Adrenal gland (tissue), 5 donors: Measurements from ENCODE around the gene TTI1.

ENCODE experiments used
- POLR2A ChIP-seq, 2 donors: fragments of 450-650 bp; IDR thresholded peaks; one replicate each; pipeline ENCODE4 v1.6.1; 2017; ENCODE audit warnings: antibody characterized with exemption in 2 of 2, mild to moderate bottlenecking in 2 of 2, moderate library complexity in 1 of 2
- TF ChIP-seq, protein P1 (sequence below), 6 experiments: fragments of 450-650 bp in 4 of 6; fragments of 200-600 bp in 2 of 6; sonication (generic) in 1 of 6; IDR thresholded peaks; 1 replicate in 5 of 6; 2 replicates in 1 of 6; pipeline versions ENCODE4 v1.5.1 to v1.8.0; 2016 to 2021; ENCODE audit warnings: antibody characterized with exemption in 6 of 6, mild to moderate bottlenecking in 2 of 6, moderate library complexity in 1 of 6
- donor health status: DM: no; HTN: no; CAD: no.

GRCh38 chr20:38024496-38024895 is 8.8 kb downstream of the TTI1 start:
- TF ChIP-seq, protein P1, sequence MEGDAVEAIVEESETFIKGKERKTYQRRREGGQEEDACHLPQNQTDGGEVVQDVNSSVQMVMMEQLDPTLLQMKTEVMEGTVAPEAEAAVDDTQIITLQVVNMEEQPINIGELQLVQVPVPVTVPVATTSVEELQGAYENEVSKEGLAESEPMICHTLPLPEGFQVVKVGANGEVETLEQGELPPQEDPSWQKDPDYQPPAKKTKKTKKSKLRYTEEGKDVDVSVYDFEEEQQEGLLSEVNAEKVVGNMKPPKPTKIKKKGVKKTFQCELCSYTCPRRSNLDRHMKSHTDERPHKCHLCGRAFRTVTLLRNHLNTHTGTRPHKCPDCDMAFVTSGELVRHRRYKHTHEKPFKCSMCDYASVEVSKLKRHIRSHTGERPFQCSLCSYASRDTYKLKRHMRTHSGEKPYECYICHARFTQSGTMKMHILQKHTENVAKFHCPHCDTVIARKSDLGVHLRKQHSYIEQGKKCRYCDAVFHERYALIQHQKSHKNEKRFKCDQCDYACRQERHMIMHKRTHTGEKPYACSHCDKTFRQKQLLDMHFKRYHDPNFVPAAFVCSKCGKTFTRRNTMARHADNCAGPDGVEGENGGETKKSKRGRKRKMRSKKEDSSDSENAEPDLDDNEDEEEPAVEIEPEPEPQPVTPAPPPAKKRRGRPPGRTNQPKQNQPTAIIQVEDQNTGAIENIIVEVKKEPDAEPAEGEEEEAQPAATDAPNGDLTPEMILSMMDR (IDR thresholded peaks at IDR 0.05), result no peak
- TF ChIP-seq POLR2A (IDR thresholded peaks at IDR 0.05), result no peak
